Esophagus (tissue), 2 donors: ENCODE measurements around the gene WDR5. TPM values are rescaled to one million over a fixed set of nuclear protein-coding genes. Genes with fewer than 3 reads are reported as not detected.

Source experiments
- polyA plus RNA-seq, 2 donors: library from polyadenylated mRNA; stranded (reverse); fragments of 200-250 nt; gene quantifications; one replicate each; pipeline ENCODE4 v1.2.3, GENCODE V29; 2013
- donor health status: healthy with polysubstance abuse.
- donor health status: Bipolar disorder and iron deficiency.

WDR5 gene
- polyA plus RNA-seq, 2 donors = 17.3 to 21.1 TPM

Other genes starting within 250 kb of the WDR5 start
- 1 to 10 TPM; 4.8 to 5.0 TPM for gene VAV2, start 143.8 kb upstream of the WDR5 start, polyA plus RNA-seq
- gene BRD3OS, start 110.6 kb upstream of the WDR5 start, polyA plus RNA-seq = 1 to 10 TPM; 2.7 to 3.5 TPM
- 1 to 10 TPM; 4.5 to 6.6 TPM for gene BRD3, start 68.1 kb upstream of the WDR5 start, polyA plus RNA-seq
- gene RNU6ATAC, start 28.5 kb downstream of the WDR5 start, polyA plus RNA-seq = not detected
- gene RXRA, start 190.4 kb downstream of the WDR5 start, polyA plus RNA-seq = 10 to 100 TPM; 31.4 to 63.4 TPM